Measurements from ENCODE around the gene ZNF416. TPM values are rescaled to one million over a fixed set of nuclear protein-coding genes. Genes with fewer than 3 reads are reported as not detected.

ZNF416 gene
- total and polyA plus RNA-seq, 2 of the 8 experiments (the other 6 are each of a cell fraction or from before 2014, with no cell fraction given): 3.2 to 10.3 TPM

DNA sequence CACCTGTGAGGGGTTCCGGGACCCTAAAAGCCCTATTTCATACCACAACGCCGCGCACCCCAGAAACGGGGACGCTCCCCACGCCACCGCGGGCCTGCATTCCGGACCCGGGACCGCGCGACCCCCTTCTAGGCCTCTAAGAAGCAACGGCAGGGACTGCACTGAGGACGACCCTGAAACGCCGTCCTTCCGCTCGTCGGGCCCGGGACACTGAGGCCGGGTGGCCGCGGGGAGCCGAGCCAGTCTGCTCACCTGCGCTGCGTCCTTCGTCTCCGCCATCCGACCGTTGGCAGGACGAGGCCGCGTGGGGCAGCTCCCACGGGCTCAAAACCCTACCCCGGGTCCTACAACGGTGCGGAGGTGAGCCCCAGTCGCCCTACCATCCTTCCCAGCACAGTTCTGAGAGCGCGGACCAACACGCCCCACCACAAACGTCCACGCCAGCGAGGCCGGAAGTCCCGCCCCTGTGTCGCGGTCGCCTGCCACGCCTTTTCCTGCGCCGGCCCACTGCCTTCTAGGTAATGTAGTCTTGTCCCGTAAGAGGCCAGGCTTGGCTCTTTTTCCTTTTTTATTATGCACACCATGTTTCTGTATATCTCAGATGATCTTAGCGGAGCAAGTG, 19.2 kb downstream of the ZNF416 start, which contains the start of gene ZNF550 (continued):
- TF ChIP-seq HDAC2 (IDR thresholded peaks at IDR 0.05; ENCODE audit: borderline replicate concordance in 1 of 2, low read depth in 2 of 2, low read length in 2 of 2): no peak; a peak in 1 of 4 replicates
- no peak for TF ChIP-seq TEAD4 (IDR thresholded peaks at IDR 0.05; ENCODE audit: low read depth, low read length)
- TF ChIP-seq, protein P1, sequence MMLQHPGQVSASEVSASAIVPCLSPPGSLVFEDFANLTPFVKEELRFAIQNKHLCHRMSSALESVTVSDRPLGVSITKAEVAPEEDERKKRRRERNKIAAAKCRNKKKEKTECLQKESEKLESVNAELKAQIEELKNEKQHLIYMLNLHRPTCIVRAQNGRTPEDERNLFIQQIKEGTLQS (IDR thresholded peaks at IDR 0.05; ENCODE audit: insufficient read depth, low read depth, low read length): peak; percentile 76; the same call in 1 of the 2 replicates
- TF ChIP-seq JUND (IDR thresholded peaks at IDR 0.05; ENCODE audit: low read length): no peak
- no peak for TF ChIP-seq JUN (IDR thresholded peaks at IDR 0.05; ENCODE audit: low read depth, low read length)
- TF ChIP-seq KDM1A (IDR thresholded peaks at IDR 0.05; ENCODE audit: borderline replicate concordance, low read length): no peak
- peak; percentile 66 for TF ChIP-seq TAF7 (optimal IDR thresholded peaks at IDR 0.05; ENCODE audit: borderline replicate concordance, low read depth, low read length)
- peak; percentile 83 for TF ChIP-seq TAF1 (IDR thresholded peaks at IDR 0.05; ENCODE audit: low read depth, low read length)
- no peak for TF ChIP-seq RFX5 (IDR thresholded peaks at IDR 0.05; ENCODE audit: borderline replicate concordance, low read depth, low read length)
- peak; percentile 96 for TF ChIP-seq CREB1 (IDR thresholded peaks at IDR 0.05)
- peak; percentile 85 for TF ChIP-seq POLR2AphosphoS5 (IDR thresholded peaks at IDR 0.05; ENCODE audit: low read depth, low read length)
- no peak for TF ChIP-seq SUZ12 (IDR thresholded peaks at IDR 0.05; ENCODE audit: low read length)
- no peak for TF ChIP-seq GTF2F1 (IDR thresholded peaks at IDR 0.05; ENCODE audit: borderline replicate concordance, low read depth, low read length)
- no peak for TF ChIP-seq EGR1 (IDR thresholded peaks at IDR 0.05; ENCODE audit: borderline replicate concordance, low read depth, low read length)
- TF ChIP-seq PHF8 (conservative IDR thresholded peaks at IDR 0.05; ENCODE audit: low read depth, low read length): peak; percentile 87
- no peak for TF ChIP-seq CHD1 (IDR thresholded peaks at IDR 0.05; ENCODE audit: low read depth, low read length)
- TF ChIP-seq KDM5A (IDR thresholded peaks at IDR 0.05; ENCODE audit: low read length): 0 out of 2 replicates have a peak, but pooled peaks have one; percentile 19
- no peak for TF ChIP-seq EP300 (IDR thresholded peaks at IDR 0.05; ENCODE audit: borderline replicate concordance in 1 of 2, low read depth in 2 of 2, low read length in 2 of 2)
- peak; percentile 88 for TF ChIP-seq KDM4A (IDR thresholded peaks at IDR 0.05; ENCODE audit: low read depth, low read length, severe bottlenecking)
- TF ChIP-seq, protein P2, sequence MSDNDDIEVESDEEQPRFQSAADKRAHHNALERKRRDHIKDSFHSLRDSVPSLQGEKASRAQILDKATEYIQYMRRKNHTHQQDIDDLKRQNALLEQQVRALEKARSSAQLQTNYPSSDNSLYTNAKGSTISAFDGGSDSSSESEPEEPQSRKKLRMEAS (IDR thresholded peaks at IDR 0.05): 0 out of 2 replicates have a peak, but pooled peaks have one; percentile 40
- peak; percentile 53; the same call in 1 of the 2 replicates for TF ChIP-seq SRF (IDR thresholded peaks at IDR 0.05; ENCODE audit: low read depth, low read length)
- peak; percentile 68 for TF ChIP-seq TBP (IDR thresholded peaks at IDR 0.05; ENCODE audit: low read depth, low read length)
